T-helper 1 cell treated with Interleukin-12 subunit alpha and Interleukin-12 subunit beta and Interleukin-4 antibody, amounts not matched to agents 30 μg/mL and 1 μg/mL, for 36 hours (primary cell): Measurements from ENCODE around the gene MARCHF2.

Experiments used
- H3K27ac Mint-ChIP-seq: one replicate; pipeline ENCODE4 v1.8.0; 2021; ENCODE audit warnings: mild to moderate bottlenecking, mixed read lengths
- H3K27me3 Mint-ChIP-seq: one replicate; pipeline ENCODE4 v1.8.0; 2021; ENCODE audit warnings: low read depth, mixed read lengths
- H3K36me3 Mint-ChIP-seq: one replicate; pipeline ENCODE4 v1.8.0; 2021; ENCODE audit warnings: low read depth, mixed read lengths
- H3K4me1 Mint-ChIP-seq: one replicate; pipeline ENCODE4 v1.8.0; 2021; ENCODE audit warnings: low read depth, mixed read lengths
- H3K4me3 Mint-ChIP-seq: one replicate; pipeline ENCODE4 v1.8.0; 2021; ENCODE audit warnings: mild to moderate bottlenecking, moderate library complexity, mixed read lengths
- H3K9me3 Mint-ChIP-seq: one replicate; pipeline ENCODE4 v1.8.0; 2021; ENCODE audit warnings: mixed read lengths

The MARCHF2 gene

DNA sequence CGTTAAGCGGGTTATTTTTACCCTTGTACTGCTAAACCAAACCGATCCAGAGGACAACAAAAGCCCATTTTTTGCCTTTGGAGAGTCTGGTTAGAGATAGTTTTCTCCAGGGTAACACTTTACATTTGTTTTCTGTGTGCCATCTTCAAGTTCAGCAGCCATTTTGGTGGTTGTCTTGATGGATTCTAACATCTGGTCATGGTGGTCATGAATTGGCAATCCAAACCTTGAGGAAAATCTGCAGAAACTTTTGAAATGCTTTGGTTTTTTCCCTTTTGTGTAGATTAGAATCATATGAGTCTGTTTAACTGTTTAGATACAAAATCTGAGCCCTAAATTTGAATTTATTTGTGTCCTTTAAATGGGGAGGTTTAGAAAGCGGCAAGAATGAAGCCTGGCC lies 48.3 kb downstream of the MARCHF2 start:
- Mint-ChIP-seq H3K36me3 (peaks cover 36% of the 10 kb centered on the region), H3K9me3 (no peaks in the 10 kb centered on the region), H3K4me1 (peaks cover 34% of the 10 kb centered on the region), H3K4me3 (no peak overlapping the region), H3K27ac (no peak overlapping the region), H3K27me3 (no peaks in the 10 kb centered on the region)

DNA sequence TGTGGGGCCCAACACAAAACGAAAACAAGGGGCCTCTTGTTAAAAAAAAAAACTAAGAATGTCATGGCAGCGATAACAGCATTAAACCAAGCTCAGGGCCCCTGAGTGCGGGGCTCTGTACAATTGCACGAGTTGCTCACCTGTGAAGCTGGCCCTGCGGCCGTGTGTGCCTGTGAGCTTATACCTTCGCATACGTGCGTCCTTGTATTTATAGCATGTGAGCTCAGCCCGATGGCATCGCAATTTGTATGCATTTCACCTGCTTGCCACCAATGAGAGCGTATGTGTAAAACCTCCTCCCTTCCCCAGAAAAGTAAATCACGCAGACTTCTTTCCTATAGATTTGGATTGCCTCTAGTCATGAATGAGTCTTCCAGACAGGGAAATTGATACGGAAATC lies 48.8 kb downstream of the MARCHF2 start:
- H3K9me3 Mint-ChIP-seq: no peaks in the 10 kb centered on the region
- H3K4me1 Mint-ChIP-seq: peaks cover 29% of the 10 kb centered on the region
- no peak overlapping the region for H3K4me3 Mint-ChIP-seq
- peaks cover 34% of the 10 kb centered on the region for H3K36me3 Mint-ChIP-seq
- H3K27ac Mint-ChIP-seq: no peak overlapping the region
- no peaks in the 10 kb centered on the region for H3K27me3 Mint-ChIP-seq

DNA sequence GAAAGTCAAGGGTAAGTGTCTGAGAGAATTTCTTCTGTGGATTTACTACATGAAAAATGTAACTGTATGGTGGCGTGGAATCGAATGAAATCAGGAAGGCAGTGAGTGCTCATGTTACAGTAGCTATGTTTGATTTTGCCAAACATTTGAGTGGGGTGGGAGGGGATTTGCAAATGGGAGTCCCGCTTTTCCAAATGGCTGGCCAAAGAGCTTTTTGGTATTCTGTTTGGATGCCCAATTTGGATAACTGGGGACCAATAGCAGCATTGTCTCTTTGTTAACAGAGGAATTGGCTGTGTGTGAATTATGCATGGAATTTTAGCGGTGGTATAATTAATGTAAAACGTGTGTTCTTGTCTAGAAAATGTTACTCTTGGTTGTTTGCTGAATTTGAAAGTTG lies 49.5 kb downstream of the MARCHF2 start:
- no peaks in the 10 kb centered on the region for H3K9me3 Mint-ChIP-seq
- H3K4me1 Mint-ChIP-seq: peaks cover 30% of the 10 kb centered on the region
- peaks cover 41% of the 10 kb centered on the region for H3K36me3 Mint-ChIP-seq
- H3K4me3 Mint-ChIP-seq: no peak overlapping the region
- H3K27me3 Mint-ChIP-seq: no peaks in the 10 kb centered on the region
- no peak overlapping the region for H3K27ac Mint-ChIP-seq

DNA sequence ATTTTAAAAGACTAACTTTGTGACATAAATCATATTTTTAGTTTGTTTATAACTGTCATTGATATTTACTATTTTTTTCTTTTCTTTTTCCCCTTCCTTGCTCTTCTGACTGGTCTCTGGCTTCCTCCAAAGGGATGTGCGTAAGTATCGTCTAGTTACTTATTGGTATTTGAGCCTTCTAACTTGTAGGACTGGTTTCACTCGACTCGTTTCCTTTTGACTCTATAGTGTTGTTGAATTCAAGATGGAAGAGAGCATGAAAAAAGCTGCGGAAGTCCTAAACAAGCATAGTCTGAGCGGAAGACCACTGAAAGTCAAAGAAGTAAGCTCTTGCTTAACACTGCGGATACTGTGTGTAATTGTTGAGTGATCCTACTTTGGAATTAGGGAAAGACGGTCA lies 50.3 kb downstream of the MARCHF2 start:
- Mint-ChIP-seq H3K27me3 (no peaks in the 10 kb centered on the region), H3K4me1 (peaks cover 29% of the 10 kb centered on the region), H3K4me3 (no peak overlapping the region), H3K27ac (no peak overlapping the region), H3K9me3 (no peaks in the 10 kb centered on the region), H3K36me3 (peaks cover 42% of the 10 kb centered on the region)

DNA sequence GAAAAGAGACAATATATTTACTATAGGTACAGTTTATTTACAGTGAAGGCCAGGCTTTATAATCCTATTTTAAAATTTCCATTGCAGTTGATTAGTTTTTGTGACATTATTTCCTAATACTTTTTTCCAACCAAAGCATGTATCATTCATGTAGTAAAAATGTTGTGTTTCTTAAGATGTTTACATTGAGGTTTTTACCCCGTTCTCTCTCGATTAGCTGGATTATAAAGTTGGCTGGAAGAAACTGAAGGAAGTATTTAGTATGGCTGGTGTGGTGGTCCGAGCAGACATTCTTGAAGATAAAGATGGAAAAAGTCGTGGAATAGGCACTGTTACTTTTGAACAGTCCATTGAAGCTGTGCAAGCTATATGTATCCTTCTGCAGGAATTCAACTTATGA lies 52.9 kb downstream of the MARCHF2 start:
- Mint-ChIP-seq H3K36me3 (peaks cover 61% of the 10 kb centered on the region), H3K9me3 (no peaks in the 10 kb centered on the region), H3K4me1 (peaks cover 31% of the 10 kb centered on the region), H3K27me3 (no peaks in the 10 kb centered on the region), H3K4me3 (no peak overlapping the region), H3K27ac (no peak overlapping the region)

DNA sequence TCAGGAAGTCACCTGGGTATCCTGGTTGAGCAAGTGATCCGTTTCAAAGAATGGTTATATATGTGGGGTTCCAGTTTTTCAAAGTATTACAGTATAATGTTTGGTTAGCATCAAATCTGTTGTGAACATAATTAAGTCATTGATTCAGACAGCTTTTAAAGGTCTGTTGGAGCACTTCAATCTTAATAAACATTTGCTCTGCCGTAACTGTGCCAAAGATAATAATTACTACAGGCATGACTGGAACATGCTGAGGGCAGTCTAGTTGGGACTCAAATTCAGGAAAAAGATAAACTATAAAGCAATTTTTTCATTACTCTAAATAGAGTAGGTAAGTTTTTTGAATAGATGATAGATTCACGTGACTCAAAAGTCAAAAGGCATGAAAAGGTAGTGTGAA lies 55.0 kb downstream of the MARCHF2 start:
- H3K36me3 Mint-ChIP-seq: peaks cover 63% of the 10 kb centered on the region
- no peaks in the 10 kb centered on the region for H3K27me3 Mint-ChIP-seq
- no peak overlapping the region for H3K4me3 Mint-ChIP-seq
- no peaks in the 10 kb centered on the region for H3K9me3 Mint-ChIP-seq
- H3K27ac Mint-ChIP-seq: no peak overlapping the region
- H3K4me1 Mint-ChIP-seq: peaks cover 35% of the 10 kb centered on the region

DNA sequence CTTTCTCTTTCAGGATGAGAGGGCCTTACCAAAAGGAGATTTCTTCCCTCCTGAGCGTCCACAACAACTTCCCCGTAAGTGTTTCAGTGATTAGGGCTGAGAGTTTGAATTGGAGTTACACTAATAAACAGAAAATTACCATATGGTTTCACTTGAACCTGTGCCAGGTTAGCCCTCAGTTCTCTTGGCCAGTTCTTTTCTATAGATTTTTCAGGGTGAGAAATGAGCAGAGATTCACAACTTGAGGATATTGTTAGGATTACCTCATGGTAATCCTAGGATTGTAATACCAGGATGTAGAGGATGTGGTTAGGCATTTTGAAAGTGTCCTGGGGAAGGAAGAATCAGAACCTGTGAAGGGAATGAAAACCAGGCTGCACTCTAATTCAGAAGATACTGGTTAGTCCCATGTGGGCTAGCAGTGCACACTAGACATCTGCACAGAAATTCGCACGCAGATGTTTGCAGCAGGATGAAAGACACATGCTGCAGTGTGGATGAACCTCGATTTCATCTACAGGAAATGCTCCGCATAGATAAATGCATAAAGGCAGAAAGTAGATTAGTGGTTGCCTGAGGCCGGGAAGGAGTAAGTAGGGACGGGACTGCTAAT lies 55.8 kb downstream of the MARCHF2 start:
- Mint-ChIP-seq H3K9me3 (no peaks in the 10 kb centered on the region), H3K27me3 (no peaks in the 10 kb centered on the region), H3K36me3 (peaks cover 64% of the 10 kb centered on the region), H3K27ac (no peak overlapping the region), H3K4me1 (peaks cover 38% of the 10 kb centered on the region), H3K4me3 (no peak overlapping the region)

DNA sequence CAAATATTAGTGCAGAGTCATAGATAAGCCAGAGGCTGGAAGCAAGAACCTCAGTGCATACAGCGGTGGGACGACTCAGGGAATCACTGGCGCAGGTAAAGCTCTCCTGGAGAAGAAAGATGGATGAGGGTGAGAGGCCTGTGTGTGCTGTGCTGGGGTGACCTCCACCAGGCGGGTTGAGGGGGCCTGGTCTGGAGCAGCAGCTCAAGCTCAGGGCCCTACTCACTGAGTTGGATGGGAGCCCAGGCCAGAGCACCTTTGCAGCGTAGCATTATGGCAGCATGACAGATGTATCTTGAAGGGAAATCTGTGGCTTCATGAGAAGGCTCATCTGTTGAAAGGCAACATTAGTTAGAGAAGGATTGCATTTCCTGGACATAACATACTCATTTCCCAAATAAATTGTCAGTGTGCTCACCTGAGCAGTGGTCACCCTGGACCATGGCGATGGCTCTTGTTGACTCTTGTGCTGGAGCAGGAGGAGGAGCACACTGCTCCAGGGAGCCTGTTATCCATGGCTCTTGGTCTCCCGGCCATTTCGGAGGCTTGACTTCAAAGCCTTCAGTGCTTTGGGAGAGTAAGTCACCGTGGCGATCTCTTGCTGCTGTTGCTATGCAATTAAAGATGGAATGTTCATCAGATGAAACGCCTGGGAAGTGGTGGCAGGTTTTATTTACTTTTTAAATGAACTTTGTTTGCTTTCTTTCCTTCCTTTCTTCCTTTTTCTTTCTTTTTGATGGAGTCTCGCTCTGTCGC lies 56.7 kb downstream of the MARCHF2 start:
- Mint-ChIP-seq H3K36me3 (peaks cover 67% of the 10 kb centered on the region), H3K9me3 (no peaks in the 10 kb centered on the region), H3K4me3 (no peak overlapping the region), H3K4me1 (peaks cover 41% of the 10 kb centered on the region), H3K27ac (peak overlapping the region; percentile 13), H3K27me3 (no peaks in the 10 kb centered on the region)

DNA sequence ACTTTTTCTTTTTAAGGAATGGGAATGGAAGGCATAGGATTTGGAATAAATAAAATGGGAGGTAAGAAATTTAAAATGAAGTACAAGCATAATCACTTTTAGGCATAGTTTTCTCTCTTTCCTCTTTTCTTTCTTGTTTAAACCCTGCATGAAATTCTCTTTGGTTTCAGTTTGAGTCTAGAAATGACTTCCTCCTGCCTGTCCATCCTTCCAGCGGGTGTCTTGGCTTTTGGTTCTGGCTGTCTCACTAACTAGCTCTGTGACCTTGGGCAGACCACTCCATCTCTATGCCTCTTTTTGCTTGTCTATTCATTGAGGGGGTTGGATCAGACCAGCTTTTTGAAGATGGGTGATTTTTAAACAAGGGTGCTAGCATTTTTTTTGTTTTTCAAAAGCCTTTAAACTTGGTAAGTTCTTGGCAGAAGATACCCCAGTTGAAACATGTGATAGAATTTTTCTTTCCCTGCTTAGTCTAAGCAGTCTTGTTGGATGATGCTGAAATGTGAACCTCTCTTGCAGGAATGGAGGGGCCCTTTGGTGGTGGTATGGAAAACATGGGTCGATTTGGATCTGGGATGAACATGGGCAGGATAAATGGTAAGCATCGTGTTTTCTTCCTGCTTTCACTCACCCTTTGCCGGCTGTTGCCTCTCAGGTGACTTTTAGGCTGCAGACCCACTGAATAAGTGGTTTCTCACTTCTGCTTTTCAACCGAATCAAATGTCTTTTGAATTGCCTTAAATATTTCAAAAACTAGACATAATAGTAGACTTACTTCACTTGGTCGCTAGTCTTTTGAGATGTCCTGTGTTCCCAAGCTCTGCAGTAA lies 60.8 kb downstream of the MARCHF2 start:
- H3K4me1 Mint-ChIP-seq: peaks cover 38% of the 10 kb centered on the region
- no peaks in the 10 kb centered on the region for H3K9me3 Mint-ChIP-seq
- H3K27me3 Mint-ChIP-seq: no peaks in the 10 kb centered on the region
- peaks cover 57% of the 10 kb centered on the region for H3K36me3 Mint-ChIP-seq
- peak overlapping the region; percentile 79 for H3K27ac Mint-ChIP-seq
- no peak overlapping the region for H3K4me3 Mint-ChIP-seq

DNA sequence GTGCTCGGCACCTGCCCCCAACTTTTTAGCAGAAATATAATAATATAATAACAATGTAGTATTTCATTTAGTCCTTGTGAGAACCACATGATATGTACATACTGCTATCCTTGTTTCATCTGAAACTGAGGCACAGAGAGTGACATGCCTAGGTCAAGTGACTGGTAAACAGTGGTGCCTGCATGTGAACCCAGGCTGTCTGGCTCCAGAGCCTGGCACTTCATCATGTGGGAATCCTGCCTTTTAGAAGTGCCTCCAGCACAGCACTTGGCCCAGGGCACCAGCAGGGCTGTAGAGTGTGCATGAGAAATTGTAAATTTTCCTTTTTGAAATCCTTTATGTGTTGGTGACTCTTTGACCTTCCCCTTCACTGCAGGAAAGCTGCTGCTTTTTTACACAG lies 61.9 kb downstream of the MARCHF2 start:
- H3K4me1 Mint-ChIP-seq: peaks cover 37% of the 10 kb centered on the region
- H3K36me3 Mint-ChIP-seq: peaks cover 45% of the 10 kb centered on the region
- H3K4me3 Mint-ChIP-seq: no peak overlapping the region
- no peaks in the 10 kb centered on the region for H3K9me3 Mint-ChIP-seq
- no peak overlapping the region for H3K27ac Mint-ChIP-seq
- H3K27me3 Mint-ChIP-seq: no peaks in the 10 kb centered on the region

DNA sequence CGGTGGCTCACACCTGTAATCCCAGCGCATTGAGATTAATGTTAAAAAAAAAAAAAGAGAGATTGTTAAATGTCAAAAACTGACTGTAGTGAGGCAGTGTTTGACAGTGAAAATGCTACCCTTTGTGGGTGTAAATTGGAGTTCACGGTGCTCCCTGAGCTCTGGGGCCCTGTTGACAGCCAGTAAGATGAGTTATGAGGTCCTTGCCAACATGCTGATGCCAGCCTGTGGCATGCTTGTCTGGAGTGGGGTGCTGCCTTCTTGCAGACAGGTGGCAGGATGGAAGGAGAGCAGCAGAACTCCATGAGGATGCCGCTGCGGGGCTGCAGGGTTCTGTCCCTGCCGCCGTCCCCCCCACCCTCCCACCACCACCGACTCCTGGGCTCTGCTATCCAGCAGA lies 63.4 kb downstream of the MARCHF2 start:
- H3K9me3 Mint-ChIP-seq: no peaks in the 10 kb centered on the region
- H3K36me3 Mint-ChIP-seq: peaks cover 43% of the 10 kb centered on the region
- H3K27ac Mint-ChIP-seq: no peak overlapping the region
- H3K4me3 Mint-ChIP-seq: no peak overlapping the region
- H3K27me3 Mint-ChIP-seq: no peaks in the 10 kb centered on the region
- H3K4me1 Mint-ChIP-seq: peaks cover 42% of the 10 kb centered on the region

DNA sequence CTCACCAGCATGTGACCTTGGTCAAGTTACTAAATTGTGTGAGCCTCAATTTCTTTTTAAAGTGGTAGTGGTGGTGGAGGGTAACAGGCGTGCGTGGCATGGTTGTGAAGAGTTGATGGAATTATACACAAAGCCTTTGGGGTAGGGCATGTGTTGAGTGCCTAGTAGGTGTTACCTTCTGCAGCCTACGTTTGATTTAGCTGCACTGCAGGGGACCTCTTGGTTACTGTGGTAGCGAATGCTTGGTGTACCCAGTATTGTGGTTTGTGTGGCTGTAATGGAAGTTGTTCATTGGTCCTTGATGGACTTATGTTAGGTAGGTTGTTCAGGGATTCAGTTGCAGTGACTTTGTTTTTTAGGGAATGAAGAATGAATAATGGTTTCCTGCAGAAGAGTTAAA lies 64.8 kb downstream of the MARCHF2 start:
- Mint-ChIP-seq H3K27me3 (no peaks in the 10 kb centered on the region), H3K36me3 (peaks cover 50% of the 10 kb centered on the region), H3K27ac (peak overlapping the region; percentile 72), H3K4me3 (peak overlapping the region; percentile 6), H3K4me1 (peaks cover 42% of the 10 kb centered on the region), H3K9me3 (no peaks in the 10 kb centered on the region)

DNA sequence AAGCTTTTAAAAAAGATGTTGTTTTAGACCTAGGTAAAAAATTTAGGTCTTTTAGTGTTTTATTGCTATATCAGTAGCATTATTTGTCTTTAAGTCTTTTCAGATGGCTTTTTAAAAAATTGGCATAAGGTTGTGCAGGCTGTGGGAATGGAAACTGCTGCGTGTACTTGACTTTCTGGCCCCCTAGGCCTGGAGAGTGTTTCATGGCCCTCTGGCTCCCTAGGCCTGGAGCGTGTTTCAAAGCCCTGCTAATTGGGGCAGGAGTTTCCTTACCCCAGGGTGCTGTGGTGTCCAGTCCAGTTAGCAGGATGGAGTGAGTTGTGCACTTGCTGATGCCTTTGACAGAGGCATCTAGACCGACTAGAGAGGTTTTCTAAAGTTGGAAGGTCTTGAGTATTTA lies 65.5 kb downstream of the MARCHF2 start:
- Mint-ChIP-seq H3K9me3 (no peaks in the 10 kb centered on the region), H3K4me1 (peaks cover 41% of the 10 kb centered on the region), H3K36me3 (peaks cover 47% of the 10 kb centered on the region), H3K27me3 (no peaks in the 10 kb centered on the region), H3K27ac (peak overlapping the region; percentile 65), H3K4me3 (no peak overlapping the region)

DNA sequence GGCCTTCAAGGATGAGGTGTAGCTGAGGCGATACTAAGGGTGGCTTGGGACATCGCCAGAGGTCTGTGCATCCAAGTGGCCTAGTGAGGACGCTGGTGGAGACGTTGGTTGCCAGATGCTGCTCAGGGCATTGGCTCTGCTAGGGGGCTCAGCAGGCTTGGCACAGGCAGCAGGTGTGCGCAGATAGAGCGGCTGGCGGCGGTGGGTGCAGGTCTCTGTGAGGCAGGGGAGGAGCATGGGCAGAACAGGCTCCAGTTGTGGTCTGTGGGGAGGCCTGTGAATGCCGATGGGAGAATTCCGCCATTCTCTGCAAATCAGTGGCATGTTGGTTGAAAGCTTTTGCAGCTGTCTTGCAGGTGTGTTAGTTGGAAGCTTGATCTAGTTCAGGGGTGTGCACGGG lies 68.1 kb downstream of the MARCHF2 start:
- Mint-ChIP-seq H3K36me3 (peaks cover 45% of the 10 kb centered on the region), H3K4me1 (peaks cover 34% of the 10 kb centered on the region), H3K27me3 (no peaks in the 10 kb centered on the region), H3K4me3 (no peak overlapping the region), H3K27ac (peak overlapping the region; percentile 26), H3K9me3 (no peaks in the 10 kb centered on the region)

DNA sequence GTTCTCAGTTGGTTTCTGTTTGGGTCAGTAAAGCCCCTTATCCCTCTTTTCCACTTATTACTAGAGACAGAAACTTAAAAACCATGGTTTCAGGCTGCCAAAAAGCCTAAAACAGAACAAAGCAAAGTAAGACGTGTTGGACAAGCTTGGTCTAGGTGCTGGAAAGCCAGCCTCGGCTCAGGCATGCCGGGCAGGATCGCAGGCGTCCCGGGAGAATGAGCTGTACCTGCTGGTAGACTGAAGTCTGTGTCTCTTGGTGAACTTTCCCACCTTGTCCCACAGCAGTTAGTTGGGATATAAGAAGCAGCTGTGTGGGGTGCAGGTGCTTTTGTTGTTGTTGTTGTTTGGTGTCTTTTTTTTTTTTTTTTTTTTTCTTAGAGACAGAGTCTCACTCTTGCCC lies 68.5 kb downstream of the MARCHF2 start:
- Mint-ChIP-seq H3K4me3 (no peak overlapping the region), H3K27ac (peak overlapping the region; percentile 26), H3K9me3 (no peaks in the 10 kb centered on the region), H3K4me1 (peaks cover 36% of the 10 kb centered on the region), H3K27me3 (no peaks in the 10 kb centered on the region), H3K36me3 (peaks cover 45% of the 10 kb centered on the region)
